Fibroblast of lung (primary cell): ENCODE measurements around the gene QRFPR. TPM values are rescaled to one million over a fixed set of nuclear protein-coding genes. Genes with fewer than 3 reads are reported as not detected.

Experiments
- DNase-seq, 2 donors: peaks; one replicate each; pipeline versions ENCODE4 v3.0.0 to v3.0.0-alpha.2; 2010; ENCODE audit warnings: low read depth in 2 of 2
- H2AFZ ChIP-seq: 2 replicates; pipeline ENCODE4 v1.5.1; 2012; ENCODE audit warnings: low read length, control low read depth, inconsistent platforms
- H3K27ac ChIP-seq: 2 replicates; pipeline ENCODE4 v1.5.1; 2011; ENCODE audit warnings: low read length, control low read depth; ENCODE audit not compliant: insufficient read depth
- H3K27me3 ChIP-seq: 2 replicates; pipeline ENCODE4 v1.5.1; 2011; ENCODE audit warnings: mild to moderate bottlenecking, low read length; ENCODE audit not compliant: control insufficient read depth, insufficient read depth
- H3K36me3 ChIP-seq: 2 replicates; pipeline ENCODE4 v1.5.1; 2011; ENCODE audit warnings: low read length; ENCODE audit not compliant: control insufficient read depth, insufficient read depth
- H3K4me1 ChIP-seq: 2 replicates; pipeline ENCODE4 v1.5.1; 2011; ENCODE audit warnings: low read length; ENCODE audit not compliant: control insufficient read depth, insufficient read depth; ENCODE audit errors: extremely low read depth
- H3K4me2 ChIP-seq: 2 replicates; pipeline ENCODE4 v1.5.1; 2011; ENCODE audit warnings: low read length, control low read depth; ENCODE audit not compliant: insufficient read depth; ENCODE audit errors: extremely low read depth
- H3K4me3 ChIP-seq, 4 experiments: fragments of 200-600 bp in 1 of 4; sonication (generic) in 1 of 4; replicated peaks in 1 of 4; 2 replicates each; pipeline ENCODE4 v1.5.1; 2011 to 2016; ENCODE audit warnings: low read length in 4 of 4, low read depth in 3 of 4, mild to moderate bottlenecking in 3 of 4, control low read depth in 2 of 4, inconsistent platforms in 1 of 4, mixed read lengths in 1 of 4; ENCODE audit not compliant: insufficient read depth in 1 of 4; ENCODE audit errors: control extremely low read depth in 1 of 4
- H3K79me2 ChIP-seq: 2 replicates; pipeline ENCODE4 v1.5.1; 2012; ENCODE audit warnings: mild to moderate bottlenecking, low read length, inconsistent platforms; ENCODE audit not compliant: control insufficient read depth, insufficient read depth
- H3K9ac ChIP-seq: 2 replicates; pipeline ENCODE4 v1.5.1; 2011; ENCODE audit warnings: mild to moderate bottlenecking, low read length, control low read depth; ENCODE audit not compliant: insufficient read depth
- H3K9me3 ChIP-seq: 2 replicates; pipeline ENCODE4 v1.5.1; 2012; ENCODE audit warnings: low read depth, low read length; ENCODE audit not compliant: control insufficient read depth, insufficient read depth
- H4K20me1 ChIP-seq: 2 replicates; pipeline ENCODE4 v1.5.1; 2011; ENCODE audit warnings: low read length; ENCODE audit not compliant: control insufficient read depth, insufficient read depth; ENCODE audit errors: extremely low read depth
- CTCF ChIP-seq, 2 donors: IDR thresholded peaks in 1 of 2; conservative IDR thresholded peaks in 1 of 2; 1 replicate in 1 of 2; 2 replicates in 1 of 2; pipeline ENCODE4 v1.5.1; 2011 to 2012; ENCODE audit warnings: low read length in 2 of 2, control low read depth in 1 of 2, inconsistent platforms in 1 of 2, low read depth in 1 of 2, mild to moderate bottlenecking in 1 of 2
- EZH2 ChIP-seq: IDR thresholded peaks from 2 replicates; pipeline ENCODE4 v1.5.1; 2012; ENCODE audit warnings: low read length, control low read depth, mild to moderate bottlenecking; ENCODE audit errors: missing control alignments
- polyA plus RNA-seq, 2 donors: library from polyadenylated mRNA; depleted of rRNA in 1 of 2; stranded (reverse) in 1 of 2; unstranded in 1 of 2; fragments of >200 nt; gene quantifications; 2 replicates each; pipeline ENCODE4 v1.2.1, GENCODE V29; 2011 to 2012; ENCODE audit warnings: missing spikeins in 1 of 2
- total RNA-seq: library from RNA; depleted of rRNA; stranded (reverse); fragments of >200 nt; gene quantifications from 2 replicates; pipeline ENCODE4 v1.2.1, GENCODE V29; 2014

The QRFPR gene
- total and polyA plus RNA-seq, 2 donors (not counting 1 experiment from before 2014, with no cell fraction given) = not detected

DNA sequence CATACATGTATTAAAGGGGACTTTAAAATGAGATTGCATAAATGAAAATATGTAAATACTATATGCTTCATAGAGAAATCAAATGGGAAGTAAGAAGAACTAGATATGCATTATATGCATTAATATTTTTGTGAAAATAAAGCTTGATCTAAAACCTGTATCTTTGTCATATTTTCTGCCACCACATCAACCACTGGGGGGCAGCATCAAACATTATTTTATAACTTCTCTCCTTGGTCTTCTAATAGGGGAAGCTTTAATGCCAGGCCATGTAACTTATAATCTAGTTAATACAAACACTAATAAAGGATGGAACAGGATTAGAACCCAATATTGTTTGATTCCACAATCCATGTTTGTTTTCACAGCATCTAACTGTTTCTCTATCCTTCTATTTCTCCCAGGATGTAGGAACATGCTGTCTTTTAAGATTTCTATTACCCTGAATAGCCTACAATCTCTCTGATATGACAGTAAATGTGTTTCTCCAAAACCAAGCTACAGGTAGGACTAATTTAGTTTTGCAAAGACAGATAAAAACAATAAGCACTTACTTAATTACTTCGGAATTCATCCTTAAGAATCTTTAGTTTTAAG, 10.0 kb downstream of the QRFPR start:
- no peak overlapping the region for H2AFZ ChIP-seq
- no peaks in the 10 kb centered on the region for H3K27me3 ChIP-seq
- no peak overlapping the region for H3K27ac ChIP-seq
- H3K36me3 ChIP-seq = no peaks in the 10 kb centered on the region
- H3K79me2 ChIP-seq = no peaks in the 10 kb centered on the region
- TF ChIP-seq CTCF (conservative IDR thresholded peaks at IDR 0.05 in 1 of 2, IDR thresholded peaks at IDR 0.05 in 1 of 2; ENCODE audit: low read depth in 1 of 2, low read length in 2 of 2) = peak; percentile 51 to 65
- no peak for TF ChIP-seq EZH2
- H3K4me3 ChIP-seq = no peak overlapping the region
- H3K4me2 ChIP-seq = no peak overlapping the region
- H3K9me3 ChIP-seq = no peaks in the 10 kb centered on the region
- DNase-seq = peak; percentile 14 to 63
- no peaks in the 10 kb centered on the region for H4K20me1 ChIP-seq
- H3K4me1 ChIP-seq = no peaks in the 10 kb centered on the region
- no peak overlapping the region for H3K9ac ChIP-seq

DNA sequence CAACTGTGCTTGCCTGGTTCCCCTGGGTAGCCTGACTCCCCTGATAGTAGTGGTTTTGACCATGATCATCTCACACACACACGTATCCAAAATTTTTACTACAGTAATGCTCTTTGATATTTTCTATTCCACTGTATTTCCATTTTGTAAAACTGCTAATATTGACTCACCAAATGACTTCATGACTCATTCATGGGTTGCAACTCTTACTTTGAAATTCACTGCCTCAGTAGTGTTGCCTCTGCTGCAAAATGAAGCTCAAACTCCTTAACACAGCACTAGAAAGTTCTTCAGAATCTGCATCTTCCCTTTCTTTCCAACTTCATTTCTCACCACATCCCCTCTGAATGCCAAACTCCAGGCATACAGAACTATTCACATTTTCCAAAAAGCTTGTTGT, 20.3 kb downstream of the QRFPR start:
- Histone ChIP-seq H3K4me2 (no peak overlapping the region), H2AFZ (no peak overlapping the region), H3K27ac (no peak overlapping the region), H3K36me3 (no peaks in the 10 kb centered on the region), H3K9me3 (no peaks in the 10 kb centered on the region), H3K79me2 (no peaks in the 10 kb centered on the region), H3K4me3 (no peak overlapping the region), H4K20me1 (no peaks in the 10 kb centered on the region), H3K9ac (no peak overlapping the region), H3K27me3 (no peaks in the 10 kb centered on the region), H3K4me1 (no peaks in the 10 kb centered on the region)
- peak; percentile 20 to 52 for DNase-seq
- TF ChIP-seq CTCF (conservative IDR thresholded peaks at IDR 0.05 in 1 of 2, IDR thresholded peaks at IDR 0.05 in 1 of 2; ENCODE audit: low read depth in 1 of 2, low read length in 2 of 2) (no peak), EZH2 (no peak)

DNA sequence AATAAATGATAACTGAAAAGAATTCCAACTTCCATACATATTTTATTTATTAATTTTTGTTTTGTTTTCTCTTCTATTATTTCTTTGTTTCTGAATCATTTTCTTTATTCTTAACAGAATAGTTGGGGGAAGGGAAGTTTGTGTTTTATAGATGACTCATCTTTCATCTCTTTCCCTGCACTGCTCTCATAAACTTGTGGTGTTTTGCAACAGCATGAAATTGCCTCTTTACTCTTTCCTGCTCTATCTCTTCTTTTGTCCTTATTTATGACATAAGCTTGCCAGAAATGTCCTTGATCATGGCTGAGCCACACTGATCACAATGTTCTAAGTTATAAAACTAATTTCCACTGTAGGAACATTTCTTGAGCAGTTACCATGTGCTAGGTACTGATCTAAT, 22.3 kb downstream of the QRFPR start:
- TF ChIP-seq EZH2 = no peak
- TF ChIP-seq CTCF (conservative IDR thresholded peaks at IDR 0.05 in 1 of 2, IDR thresholded peaks at IDR 0.05 in 1 of 2; ENCODE audit: low read depth in 1 of 2, low read length in 2 of 2) = no peak
- Histone ChIP-seq H3K79me2 (no peaks in the 10 kb centered on the region), H3K4me2 (no peak overlapping the region), H3K27me3 (no peaks in the 10 kb centered on the region), H2AFZ (no peak overlapping the region), H3K4me3 (no peak overlapping the region), H3K9me3 (no peaks in the 10 kb centered on the region), H3K4me1 (no peaks in the 10 kb centered on the region), H3K36me3 (no peaks in the 10 kb centered on the region), H4K20me1 (no peaks in the 10 kb centered on the region), H3K27ac (no peak overlapping the region), H3K9ac (no peak overlapping the region)
- peak; percentile 48 to 89 for DNase-seq
